Neural crest cell (in vitro differentiated cells): ENCODE measurements around the gene CCDC138. TPM values are rescaled to one million over a fixed set of nuclear protein-coding genes. Genes with fewer than 3 reads are reported as not detected.

Experiments used
- DNase-seq: peaks from one replicate; pipeline ENCODE4 v3.0.0; 2021; ENCODE audit warnings: low read depth, mixed read lengths, low spot score
- H3K27ac Mint-ChIP-seq: one replicate; pipeline ENCODE4 v1.8.0; 2021; ENCODE audit warnings: mild to moderate bottlenecking, mixed read lengths; ENCODE audit not compliant: unreplicated experiment
- H3K27me3 Mint-ChIP-seq: 2 replicates; pipeline ENCODE4 v1.8.0; 2021; ENCODE audit warnings: low read depth, mild to moderate bottlenecking, mixed read lengths
- H3K36me3 Mint-ChIP-seq: 2 replicates; pipeline ENCODE4 v1.8.0; 2021; ENCODE audit warnings: low read depth, mild to moderate bottlenecking, mixed read lengths
- H3K4me1 Mint-ChIP-seq: 2 replicates; pipeline ENCODE4 v1.8.0; 2021; ENCODE audit warnings: mixed read lengths
- H3K4me3 Mint-ChIP-seq: one replicate; pipeline ENCODE4 v1.8.0; 2021; ENCODE audit warnings: mild to moderate bottlenecking, mixed read lengths
- H3K9me3 Mint-ChIP-seq: 2 replicates; pipeline ENCODE4 v1.8.0; 2021; ENCODE audit warnings: mixed read lengths
- CTCF ChIP-seq: fragments of 200-600 bp; sonication (generic); conservative IDR thresholded peaks from 2 replicates; pipeline ENCODE4 v1.5.0; 2021; ENCODE audit warnings: antibody characterized with exemption, mild to moderate bottlenecking
- total RNA-seq: library from RNA; stranded (reverse); gene quantifications from 2 replicates; pipeline ENCODE4 v1.2.1, GENCODE V29; 2021

CCDC138 gene
- total RNA-seq, 1 donor from 2014 or later, result 39.7 TPM

- H3K27me3 Mint-ChIP-seq, result no peaks in the 10 kb centered on the region
- H3K27ac Mint-ChIP-seq, result no peak overlapping the region
- H3K4me1 Mint-ChIP-seq, result no peaks in the 10 kb centered on the region
- H3K4me3 Mint-ChIP-seq, result no peak overlapping the region
- peaks cover 3% of the 10 kb centered on the region for H3K9me3 Mint-ChIP-seq
- DNase-seq, result no peak
- no peak for TF ChIP-seq CTCF
- H3K36me3 Mint-ChIP-seq, result peaks cover 3% of the 10 kb centered on the region
These were observed 120.0 kb downstream of the CCDC138 start for GRCh38 chr2:108906403-108907077.

- Mint-ChIP-seq H3K4me3 (no peak overlapping the region), H3K36me3 (no peaks in the 10 kb centered on the region), H3K9me3 (no peaks in the 10 kb centered on the region), H3K4me1 (no peaks in the 10 kb centered on the region), H3K27ac (no peak overlapping the region), H3K27me3 (no peaks in the 10 kb centered on the region)
- no peak for TF ChIP-seq CTCF
- no peak for DNase-seq
These were observed 121.5 kb downstream of the CCDC138 start for GRCh38 chr2:108907822-108908712.

GRCh38 chr2:108908713-108909070 is 122.1 kb downstream of the CCDC138 start:
- H3K27ac Mint-ChIP-seq, result no peak overlapping the region
- H3K36me3 Mint-ChIP-seq, result no peaks in the 10 kb centered on the region
- TF ChIP-seq CTCF, result no peak
- no peaks in the 10 kb centered on the region for H3K9me3 Mint-ChIP-seq
- H3K27me3 Mint-ChIP-seq, result no peaks in the 10 kb centered on the region
- H3K4me3 Mint-ChIP-seq, result no peak overlapping the region
- DNase-seq, result no peak
- no peaks in the 10 kb centered on the region for H3K4me1 Mint-ChIP-seq

GRCh38 chr2:108909275-108909823 is 122.8 kb downstream of the CCDC138 start:
- no peaks in the 10 kb centered on the region for H3K9me3 Mint-ChIP-seq
- no peak overlapping the region for H3K4me3 Mint-ChIP-seq
- H3K36me3 Mint-ChIP-seq, result no peaks in the 10 kb centered on the region
- peak overlapping the region; percentile 93 for H3K27ac Mint-ChIP-seq
- no peaks in the 10 kb centered on the region for H3K27me3 Mint-ChIP-seq
- H3K4me1 Mint-ChIP-seq, result no peaks in the 10 kb centered on the region
- TF ChIP-seq CTCF, result no peak
- DNase-seq, result no peak

- no peak overlapping the region for H3K27ac Mint-ChIP-seq
- H3K36me3 Mint-ChIP-seq, result no peaks in the 10 kb centered on the region
- no peak for TF ChIP-seq CTCF
- no peaks in the 10 kb centered on the region for H3K27me3 Mint-ChIP-seq
- no peaks in the 10 kb centered on the region for H3K9me3 Mint-ChIP-seq
- no peaks in the 10 kb centered on the region for H3K4me1 Mint-ChIP-seq
- H3K4me3 Mint-ChIP-seq, result no peak overlapping the region
- no peak for DNase-seq
These were observed 123.5 kb downstream of the CCDC138 start for GRCh38 chr2:108910011-108910431.
